Loucy (cell line): ENCODE measurements around the gene CDH4.

Source experiments
- H2AFZ ChIP-seq: fragments of 200-600 bp; sonication (generic); 2 replicates; pipeline ENCODE4 v1.6.0; 2016; ENCODE audit warnings: antibody characterized with exemption, mild to moderate bottlenecking, low read length, moderate library complexity
- H3F3A ChIP-seq: fragments of 200-600 bp; 2 replicates; pipeline ENCODE4 v1.6.0; 2016; ENCODE audit warnings: antibody characterized with exemption, low read depth, mild to moderate bottlenecking
- H3K27me3 ChIP-seq: fragments of 200-600 bp; sonication (generic); 2 replicates; pipeline ENCODE4 v1.6.1; 2014; ENCODE audit warnings: low read length, mild to moderate bottlenecking; ENCODE audit not compliant: insufficient read depth, poor library complexity, severe bottlenecking
- H3K36me3 ChIP-seq: fragments of 200-600 bp; sonication (generic); 2 replicates; pipeline ENCODE4 v1.6.1; 2016; ENCODE audit warnings: low read length; ENCODE audit not compliant: insufficient read depth
- H3K4me1 ChIP-seq: fragments of 200-600 bp; sonication (generic); 2 replicates; pipeline ENCODE4 v1.5.1; 2014; ENCODE audit warnings: low read length, mild to moderate bottlenecking; ENCODE audit not compliant: insufficient read depth, poor library complexity, severe bottlenecking
- H3K4me2 ChIP-seq: fragments of 200-600 bp; sonication (generic); 2 replicates; pipeline ENCODE4 v1.6.0; 2014; ENCODE audit warnings: antibody characterized with exemption, low read length, low read depth, mild to moderate bottlenecking; ENCODE audit not compliant: poor library complexity, severe bottlenecking
- H3K4me3 ChIP-seq: fragments of 200-600 bp; sonication (generic); 2 replicates; pipeline ENCODE4 v1.5.1; 2014; ENCODE audit warnings: low read length, mild to moderate bottlenecking, mixed read lengths; ENCODE audit not compliant: poor library complexity, severe bottlenecking
- H3K79me2 ChIP-seq: fragments of 200-600 bp; sonication (generic); 2 replicates; pipeline ENCODE4 v1.6.1; 2014; ENCODE audit warnings: low read length; ENCODE audit not compliant: insufficient read depth
- H3K9ac ChIP-seq: fragments of 200-600 bp; sonication (generic); 2 replicates; pipeline ENCODE4 v1.6.0; 2014; ENCODE audit warnings: mild to moderate bottlenecking, low read depth, low read length, moderate library complexity; ENCODE audit not compliant: poor library complexity, severe bottlenecking
- H3K9me2 ChIP-seq: fragments of 200-600 bp; sonication (generic); replicated peaks from 2 replicates; pipeline ENCODE4 v1.6.1; 2016; ENCODE audit warnings: low read depth, low read length, mixed read lengths
- H3K9me3 ChIP-seq: fragments of 200-600 bp; sonication (generic); 2 replicates; pipeline ENCODE4 v1.6.1; 2014; ENCODE audit warnings: mild to moderate bottlenecking, antibody characterized with exemption, low read length, low read depth; ENCODE audit not compliant: insufficient read depth
- H4K20me1 ChIP-seq: fragments of 200-600 bp; sonication (generic); 2 replicates; pipeline ENCODE4 v1.6.0; 2014; ENCODE audit warnings: antibody characterized with exemption, low read length, mild to moderate bottlenecking; ENCODE audit not compliant: insufficient read depth, poor library complexity, severe bottlenecking
- EZH2phosphoT487 ChIP-seq: fragments of 200-600 bp; IDR thresholded peaks from 2 replicates; pipeline ENCODE4 v1.6.1; 2018; ENCODE audit warnings: antibody characterized with exemption, mild to moderate bottlenecking, moderate library complexity, borderline replicate concordance
- TF ChIP-seq, protein P1 (sequence below): fragments of 200-600 bp; sonication (generic); conservative IDR thresholded peaks from 2 replicates; pipeline ENCODE4 v1.5.1; 2014; ENCODE audit warnings: mild to moderate bottlenecking, antibody characterized with exemption, low read length

Gene CDH4

DNA sequence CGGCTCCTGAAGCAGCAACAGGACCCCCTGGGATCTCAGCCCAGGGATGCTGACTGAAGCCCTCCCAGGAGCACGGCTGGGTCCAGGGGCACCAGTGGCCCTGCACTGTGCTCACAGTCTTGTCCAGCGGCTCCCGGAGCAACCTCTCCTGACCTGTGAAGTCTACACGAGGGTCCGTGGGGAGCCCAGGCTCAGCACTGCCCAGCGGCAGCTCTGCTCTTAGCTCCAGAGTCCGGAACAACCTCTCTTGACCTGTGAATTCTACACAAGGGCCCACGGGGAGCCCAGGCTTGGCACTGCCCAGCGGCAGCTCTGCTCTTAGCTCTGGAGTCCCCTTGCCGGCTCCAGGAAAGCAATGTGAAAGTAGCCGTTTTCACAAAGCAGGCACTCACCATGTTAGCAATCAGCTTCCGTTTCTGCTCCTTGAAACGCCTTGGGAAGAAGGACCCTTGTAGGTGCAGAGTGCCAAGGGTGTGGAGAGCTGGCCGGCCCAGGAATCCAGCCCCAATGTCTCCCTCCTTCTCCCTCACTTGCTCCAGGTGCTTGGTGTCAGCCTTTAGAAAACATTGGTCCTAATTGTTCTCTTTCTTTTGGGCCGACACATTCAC is 310.9 kb downstream of the CDH4 start:
- Histone ChIP-seq H3K4me1 (no peaks in the 10 kb centered on the region), H3K79me2 (peaks cover 12% of the 10 kb centered on the region; the same call in 1 of the 2 replicates), H3K36me3 (peaks cover 5% of the 10 kb centered on the region; the same call in 1 of the 2 replicates), H4K20me1 (no peaks in the 10 kb centered on the region), H3F3A (no peaks in the 10 kb centered on the region), H3K9me2 (no peaks in the 10 kb centered on the region), H3K27me3 (no peaks in the 10 kb centered on the region), H3K4me3 (no peak overlapping the region), H2AFZ (no peak overlapping the region), H3K4me2 (no peak overlapping the region), H3K9me3 (no peaks in the 10 kb centered on the region), H3K9ac (no peak overlapping the region)
- no peak for TF ChIP-seq EZH2phosphoT487
- TF ChIP-seq, protein P1, sequence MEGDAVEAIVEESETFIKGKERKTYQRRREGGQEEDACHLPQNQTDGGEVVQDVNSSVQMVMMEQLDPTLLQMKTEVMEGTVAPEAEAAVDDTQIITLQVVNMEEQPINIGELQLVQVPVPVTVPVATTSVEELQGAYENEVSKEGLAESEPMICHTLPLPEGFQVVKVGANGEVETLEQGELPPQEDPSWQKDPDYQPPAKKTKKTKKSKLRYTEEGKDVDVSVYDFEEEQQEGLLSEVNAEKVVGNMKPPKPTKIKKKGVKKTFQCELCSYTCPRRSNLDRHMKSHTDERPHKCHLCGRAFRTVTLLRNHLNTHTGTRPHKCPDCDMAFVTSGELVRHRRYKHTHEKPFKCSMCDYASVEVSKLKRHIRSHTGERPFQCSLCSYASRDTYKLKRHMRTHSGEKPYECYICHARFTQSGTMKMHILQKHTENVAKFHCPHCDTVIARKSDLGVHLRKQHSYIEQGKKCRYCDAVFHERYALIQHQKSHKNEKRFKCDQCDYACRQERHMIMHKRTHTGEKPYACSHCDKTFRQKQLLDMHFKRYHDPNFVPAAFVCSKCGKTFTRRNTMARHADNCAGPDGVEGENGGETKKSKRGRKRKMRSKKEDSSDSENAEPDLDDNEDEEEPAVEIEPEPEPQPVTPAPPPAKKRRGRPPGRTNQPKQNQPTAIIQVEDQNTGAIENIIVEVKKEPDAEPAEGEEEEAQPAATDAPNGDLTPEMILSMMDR = no peak

DNA sequence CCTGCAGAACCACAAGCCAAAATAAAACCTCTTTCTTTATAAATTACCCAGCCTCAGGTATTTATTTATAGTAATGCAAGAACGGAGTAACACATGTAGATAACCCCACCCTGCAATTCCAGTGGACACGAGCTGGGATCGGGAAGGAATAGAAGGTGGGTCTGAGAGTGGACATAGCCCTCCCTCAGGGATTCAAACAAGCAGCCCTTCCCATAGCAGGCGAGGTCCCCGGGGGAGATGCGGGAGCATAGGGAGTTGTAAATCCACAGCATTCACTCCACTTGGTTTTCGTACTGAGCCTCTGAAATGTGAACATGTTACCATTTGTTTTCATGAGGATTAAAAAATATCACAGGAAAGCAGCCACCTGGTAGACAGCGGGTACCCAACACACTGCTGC is 312.6 kb downstream of the CDH4 start:
- Histone ChIP-seq H3K9ac (no peak overlapping the region), H3F3A (no peaks in the 10 kb centered on the region), H3K79me2 (peaks cover 21% of the 10 kb centered on the region; the same call in 1 of the 2 replicates), H3K27me3 (no peaks in the 10 kb centered on the region), H3K4me3 (no peak overlapping the region), H3K9me3 (no peaks in the 10 kb centered on the region), H3K4me1 (no peaks in the 10 kb centered on the region), H3K9me2 (no peaks in the 10 kb centered on the region), H2AFZ (no peak overlapping the region), H3K4me2 (no peak overlapping the region), H3K36me3 (peaks cover 14% of the 10 kb centered on the region; the same call in 1 of the 2 replicates), H4K20me1 (no peaks in the 10 kb centered on the region)
- TF ChIP-seq EZH2phosphoT487 = no peak
- TF ChIP-seq, protein P1 = no peak

DNA sequence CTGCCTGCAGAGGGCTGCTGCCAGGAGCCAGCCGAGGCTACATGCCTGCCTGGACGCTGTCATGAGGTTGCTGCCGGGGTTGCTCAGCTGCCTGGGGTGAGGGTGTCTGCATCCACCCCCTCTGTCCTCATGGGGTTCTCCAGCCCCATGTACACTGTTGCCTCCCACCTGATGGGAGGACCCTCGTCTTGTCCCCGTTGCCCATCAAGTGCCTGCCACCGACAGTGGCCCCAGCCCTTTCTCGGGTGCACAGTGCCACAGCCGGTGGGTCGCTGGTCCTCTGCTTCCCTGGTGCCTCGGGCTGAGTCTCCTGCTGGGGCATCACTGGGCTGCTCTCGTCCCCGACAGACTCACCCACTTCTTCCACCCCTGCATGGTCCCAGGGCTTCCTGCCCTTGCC is 313.7 kb downstream of the CDH4 start:
- TF ChIP-seq EZH2phosphoT487 = no peak
- TF ChIP-seq, protein P1 = no peak
- Histone ChIP-seq H3K36me3 (peaks cover 12% of the 10 kb centered on the region; the same call in 1 of the 2 replicates), H3K79me2 (peaks cover 28% of the 10 kb centered on the region; the same call in 1 of the 2 replicates), H3K9me2 (no peaks in the 10 kb centered on the region), H3K9me3 (no peaks in the 10 kb centered on the region), H3K27me3 (no peaks in the 10 kb centered on the region), H3K4me3 (no peak overlapping the region), H4K20me1 (no peaks in the 10 kb centered on the region), H3K4me2 (no peak overlapping the region), H3F3A (no peaks in the 10 kb centered on the region), H3K4me1 (no peaks in the 10 kb centered on the region), H2AFZ (no peak overlapping the region), H3K9ac (no peak overlapping the region)
